A549 (cell line): ENCODE measurements around the gene CYP19A1. TPM values are rescaled to one million over a fixed set of nuclear protein-coding genes. Genes with fewer than 3 reads are reported as not detected.

Experiments used
- ATAC-seq, 2 experiments: fragments of 200-7000 bp in 1 of 2; fragments of >200 bp in 1 of 2; cut with Nextera tagmentation in 1 of 2; cut with Tn5 transposase in 1 of 2; 3 replicates each; pipeline versions ENCODE4 v1.8.0 to v1.9.1; 2018 to 2020; ENCODE audit warnings: mild to moderate bottlenecking in 1 of 2, moderate library complexity in 1 of 2
- CTCF ChIA-PET: fragments of 300-600 bp; sonication (Branson Sonifier 250); formaldehyde crosslinking; extraction: SDS; loops from one replicate; lab custom pipeline; 2021; ENCODE audit warnings: antibody characterized with exemption, inconsistent platforms; lab: Yijun Ruan, JAX
- POLR2A ChIA-PET: fragments of 350-600 bp; formaldehyde crosslinking; extraction: SDS; loops from one replicate; lab custom pipeline; 2021; ENCODE audit warnings: antibody characterized with exemption, inconsistent platforms; lab: Yijun Ruan, JAX
- DNase-seq, 2 experiments: peaks; one replicate each; pipeline versions ENCODE4 v3.0.0 to v3.0.0-alpha.2; 2011 to 2016; ENCODE audit warnings: low read depth in 1 of 2, low spot score in 1 of 2
- FAIRE-seq: peaks from 2 replicates; lab custom pipeline; 2011; peaks lifted over from hg19 to GRCh38; lab: Jason Lieb, UNC
- H3K27ac ChIP-seq, 2 experiments: fragments of >200 bp; sonication (Bioruptor Twin); formaldehyde crosslinking; 3 replicates each; pipeline ENCODE4 v1.5.1; 2016 to 2017
- H3K4me1 ChIP-seq: fragments of >200 bp; sonication (Bioruptor Twin); formaldehyde crosslinking; 3 replicates; pipeline ENCODE4 v1.6.1; 2016
- H3K4me2 ChIP-seq: fragments of >200 bp; sonication (Bioruptor Twin); formaldehyde crosslinking; 3 replicates; pipeline ENCODE4 v1.6.1; 2016
- H3K4me3 ChIP-seq: fragments of >200 bp; sonication (Bioruptor Twin); formaldehyde crosslinking; 3 replicates; pipeline ENCODE4 v1.5.1; 2016
- H3K9me3 ChIP-seq: fragments of >200 bp; sonication (Bioruptor Twin); formaldehyde crosslinking; 3 replicates; pipeline ENCODE4 v1.6.1; 2016
- BCL3 ChIP-seq: fragments of >200 bp; sonication (Bioruptor Twin); formaldehyde crosslinking; IDR thresholded peaks from 3 replicates; pipeline ENCODE4 v1.6.1; 2016
- CBX8 ChIP-seq: fragments of 200-600 bp; sonication (generic); IDR thresholded peaks from 2 replicates; pipeline ENCODE4 v1.6.1; 2016
- CTCF ChIP-seq: fragments of >200 bp; sonication (Bioruptor Twin); formaldehyde crosslinking; IDR thresholded peaks from 3 replicates; pipeline ENCODE4 v1.5.1; 2016
- E2F6 ChIP-seq: IDR thresholded peaks from 2 replicates; pipeline ENCODE4 v1.6.1; 2012; ENCODE audit warnings: low read depth, borderline replicate concordance
- EP300 ChIP-seq, 2 experiments: fragments of >200 bp; sonication (Bioruptor Twin); formaldehyde crosslinking; IDR thresholded peaks; 2 replicates in 1 of 2; 3 replicates in 1 of 2; pipeline ENCODE4 v1.6.1; 2016 to 2017
- GATA3 ChIP-seq: IDR thresholded peaks from 2 replicates; pipeline ENCODE4 v1.6.1; 2012; ENCODE audit warnings: borderline replicate concordance
- HEYL ChIP-seq: fragments of 250-450 bp; sonication (Bioruptor Pico); IDR thresholded peaks from 2 replicates; pipeline ENCODE4 v1.8.0; 2021; ENCODE audit warnings: mild to moderate bottlenecking, moderate library complexity
- HMGXB4 ChIP-seq: fragments of 250-450 bp; sonication (Bioruptor Pico); IDR thresholded peaks from 2 replicates; pipeline ENCODE4 v1.5.0; 2021; ENCODE audit warnings: mild to moderate bottlenecking, moderate library complexity, borderline replicate concordance
- HOXB13 ChIP-seq: fragments of 250-450 bp; sonication (Bioruptor Pico); IDR thresholded peaks from 2 replicates; pipeline ENCODE4 v1.5.0; 2020; ENCODE audit warnings: low read depth, mild to moderate bottlenecking, moderate library complexity
- JUN ChIP-seq, 2 experiments: fragments of >200 bp; sonication (Bioruptor Twin); formaldehyde crosslinking; IDR thresholded peaks; 2 replicates in 1 of 2; 3 replicates in 1 of 2; pipeline ENCODE4 v1.6.1; 2016 to 2017
- MAZ ChIP-seq: fragments of 150-350 bp; IDR thresholded peaks from 2 replicates; pipeline ENCODE4 v1.6.1; 2014; ENCODE audit warnings: antibody characterized with exemption, low read depth, low read length, borderline replicate concordance
- MYC ChIP-seq: IDR thresholded peaks from 2 replicates; pipeline ENCODE4 v1.6.1; 2012; ENCODE audit warnings: mild to moderate bottlenecking, inconsistent platforms, low read length, improper control_type of control experiment, borderline replicate concordance
- NFE2L2 ChIP-seq: fragments of 150-350 bp; conservative IDR thresholded peaks from 2 replicates; pipeline ENCODE4 v1.6.1; 2014; ENCODE audit warnings: low read length
- RFX5 ChIP-seq: fragments of 450-650 bp; IDR thresholded peaks from 2 replicates; pipeline ENCODE4 v1.7.1; 2014; ENCODE audit warnings: antibody characterized with exemption, mild to moderate bottlenecking, moderate library complexity
- TP53 ChIP-seq: fragments of 250-450 bp; sonication (Bioruptor Pico); IDR thresholded peaks from 2 replicates; pipeline ENCODE4 v1.5.0; 2021; ENCODE audit warnings: mild to moderate bottlenecking, moderate library complexity
- USF2 ChIP-seq: fragments of 450-650 bp; IDR thresholded peaks from 2 replicates; pipeline ENCODE4 v1.6.1; 2014; ENCODE audit warnings: antibody characterized with exemption
- ZC3H11A ChIP-seq: fragments of 450-650 bp; IDR thresholded peaks from 2 replicates; pipeline ENCODE4 v1.6.1; 2014; ENCODE audit warnings: antibody characterized with exemption, mild to moderate bottlenecking
- ZFP36 ChIP-seq: fragments of 450-650 bp; IDR thresholded peaks from 2 replicates; pipeline ENCODE4 v1.6.1; 2014; ENCODE audit warnings: borderline replicate concordance; ENCODE audit not compliant: partially characterized antibody
- WGBS: methylation state at CpG from one replicate; pipeline ENCODE4 v1.1.6; 2017; ENCODE audit errors: missing lambda C conversion rate; 5-methylcytosine and 5-hydroxymethylcytosine counted together
- polyA plus RNA-seq, 4 experiments: library from polyadenylated mRNA; depleted of rRNA in 3 of 4; stranded (reverse); fragments of >200 nt; fragmentation: RNase III in 1 of 4; extraction: RNeasy Plus Mini Kit Qiagen cat#74134 plus additional on column Dnase treatment in 1 of 4; gene quantifications; 2 replicates in 3 of 4; 3 replicates in 1 of 4; pipeline ENCODE4 v1.2.3, GENCODE V29; 2011 to 2017

CYP19A1 gene
- polyA plus RNA-seq, 2 of the 4 experiments (the other 2 are of a cell fraction), result 0.36 TPM; not detected in 1

- POLR2A ChIA-PET, result no interaction called here
- no peaks in the 10 kb centered on the region for H3K4me1 ChIP-seq
- ATAC-seq, result no peak
- WGBS, result 42% methylated on average over 2 of the region's 2 CpGs
- H3K9me3 ChIP-seq, result no peaks in the 10 kb centered on the region
- H3K27ac ChIP-seq, result no peak overlapping the region
- H3K4me2 ChIP-seq, result no peak overlapping the region
- no peak for DNase-seq
- no peak for FAIRE-seq
- H3K4me3 ChIP-seq, result no peak overlapping the region
- TF ChIP-seq RFX5, result no peak
- no peak for TF ChIP-seq EP300 (IDR thresholded peaks at IDR 0.05)
- no peak for TF ChIP-seq TP53 (CRISPR knock-in tag)
- no peak for TF ChIP-seq GATA3
- no peak for TF ChIP-seq CBX8
- CTCF ChIA-PET, result interaction anchor here (0.9 to 9.2 kb wide), 6 partner anchors 12 to 104 kb away, joined by 4 to 81 read pairs (median 12); no protein-coding TSS in a partner anchor
Observed at GRCh38 chr15:51298620-51299019, 39.8 kb downstream of the CYP19A1 start.

- Histone ChIP-seq H3K9me3 (no peaks in the 10 kb centered on the region), H3K4me1 (peaks cover 7% of the 10 kb centered on the region; the same call in 2 of the 3 replicates), H3K27ac (no peak overlapping the region), H3K4me3 (no peak overlapping the region), H3K4me2 (no peak overlapping the region)
- 40% methylated on average over 4 of the region's 4 CpGs for WGBS
- TF ChIP-seq NFE2L2 (no peak), JUN (IDR thresholded peaks at IDR 0.05) (no peak), HMGXB4 (CRISPR knock-in tag) (no peak), ZC3H11A (no peak), MYC (no peak), CTCF (no peak), HEYL (CRISPR knock-in tag) (no peak), HOXB13 (CRISPR knock-in tag) (no peak), BCL3 (no peak), RFX5 (no peak), USF2 (no peak), MAZ (no peak), ZFP36 (no peak), E2F6 (no peak)
- ChIA-PET CTCF (interaction anchor here (1.6 kb wide), 1 partner anchor 9 kb away, joined by 5 read pairs; no protein-coding TSS in a partner anchor), POLR2A (no interaction called here)
- DNase-seq (no peak), ATAC-seq (no peak), FAIRE-seq (no peak)
Observed at GRCh38 chr15:51290720-51291119, 47.7 kb downstream of the CYP19A1 start.
